HFF-Myc (cell line): ENCODE results near the gene ZDHHC6.
"Not testable (repeated sequence)": the region's sequence is repeated elsewhere in the genome, so short reads cannot be mapped to it uniquely, and the experiment has no call there.

ENCODE experiments used
- DNase-seq: peaks from one replicate; pipeline ENCODE4 v3.0.0-alpha.2; 2011; ENCODE audit warnings: low read depth; ENCODE audit errors: extremely low read depth
- H3K4me3 ChIP-seq: replicated peaks from 2 replicates; pipeline ENCODE4 v1.5.1; 2011; ENCODE audit warnings: low read depth, mild to moderate bottlenecking, control low read depth, low read length
- CTCF ChIP-seq: IDR thresholded peaks from 2 replicates; pipeline ENCODE4 v1.5.1; 2012; ENCODE audit warnings: mild to moderate bottlenecking, low read depth, low read length, control low read depth; ENCODE audit errors: missing control alignments

Gene ZDHHC6

GRCh38 chr10:112409299-112409698, 37.4 kb downstream of the ZDHHC6 start:
- DNase-seq, result no peak
- no peak overlapping the region for H3K4me3 ChIP-seq
- no peak for TF ChIP-seq CTCF

- TF ChIP-seq CTCF, result no peak
- no peak for DNase-seq
Observed at GRCh38 chr10:112407696-112408095, 39.0 kb downstream of the ZDHHC6 start.

GRCh38 chr10:112406806-112407205, 39.9 kb downstream of the ZDHHC6 start:
- not testable (repeated sequence) for H3K4me3 ChIP-seq, DNase-seq

More at GRCh38 chr10:112407696-112408095, 39.0 kb downstream of the ZDHHC6 start:
- no peak overlapping the region for H3K4me3 ChIP-seq

- no peak for DNase-seq
- no peak for TF ChIP-seq CTCF
- H3K4me3 ChIP-seq, result no peak overlapping the region
Observed at GRCh38 chr10:112404617-112405016, 42.1 kb downstream of the ZDHHC6 start.

GRCh38 chr10:112402917-112403316, 43.8 kb downstream of the ZDHHC6 start:
- H3K4me3 ChIP-seq, result no peak overlapping the region
- TF ChIP-seq CTCF, result no peak
- DNase-seq, result no peak

- no peak for DNase-seq
- TF ChIP-seq CTCF, result no peak
- no peak overlapping the region for H3K4me3 ChIP-seq
Observed at GRCh38 chr10:112397592-112397991, 49.1 kb downstream of the ZDHHC6 start.

GRCh38 chr10:112395809-112396530, 50.7 kb downstream of the ZDHHC6 start:
- no peak for TF ChIP-seq CTCF
- no peak for DNase-seq
- no peak overlapping the region for H3K4me3 ChIP-seq
